SK-N-SH (cell line): Measurements from ENCODE around the gene SEMA3C. TPM values are rescaled to one million over a fixed set of nuclear protein-coding genes. Genes with fewer than 3 reads are reported as not detected.

Experiments
- CTCF ChIA-PET: fragments of 300-600, 350-600 bp; formaldehyde crosslinking; extraction: SDS; loops from one replicate; lab custom pipeline; 2021; lab: Yijun Ruan, JAX
- POLR2A ChIA-PET: fragments of 350-600 bp; sonication (Branson Sonifier 250); formaldehyde crosslinking; extraction: SDS; loops from one replicate; lab custom pipeline; 2020; ENCODE audit warnings: antibody characterized with exemption, inconsistent platforms; lab: Yijun Ruan, JAX
- DNase-seq: peaks from one replicate; pipeline ENCODE4 v3.0.0; 2012
- H2AFZ ChIP-seq: fragments of 200-600 bp; sonication (generic); 2 replicates; pipeline ENCODE4 v1.8.1; 2016; ENCODE audit warnings: antibody characterized with exemption, mild to moderate bottlenecking, low read depth
- H3F3A ChIP-seq: fragments of 200-600 bp; sonication (generic); replicated peaks from 2 replicates; pipeline ENCODE3; 2016; ENCODE audit warnings: antibody characterized with exemption, mild to moderate bottlenecking; ENCODE audit not compliant: insufficient read depth
- H3K27ac ChIP-seq, 2 experiments: fragments of 200-500 bp in 1 of 2; fragments of 200-600 bp in 1 of 2; sonication (Bioruptor generic) in 1 of 2; sonication (generic), shearing (Covaris generic) in 1 of 2; 2 replicates each; pipeline versions ENCODE4 v1.5.1 to v1.6.1; 2014 to 2016; ENCODE audit warnings: low read depth in 2 of 2, inconsistent platforms in 1 of 2, low read length in 1 of 2, mild to moderate bottlenecking in 1 of 2, mixed read lengths in 1 of 2
- H3K27me3 ChIP-seq: fragments of 200-600 bp; sonication (generic), shearing (Covaris generic); 2 replicates; pipeline ENCODE4 v1.6.1; 2016; ENCODE audit warnings: mixed run types; ENCODE audit not compliant: insufficient read depth
- H3K36me3 ChIP-seq, 2 experiments: fragments of 200-500 bp in 1 of 2; fragments of 200-600 bp in 1 of 2; sonication (Bioruptor generic) in 1 of 2; sonication (generic) in 1 of 2; replicated peaks in 1 of 2; 2 replicates each; pipeline versions ENCODE3 to v1.5.1; 2014 to 2016; ENCODE audit warnings: low read length in 1 of 2, mild to moderate bottlenecking in 1 of 2; ENCODE audit not compliant: insufficient read depth in 2 of 2, control insufficient read depth in 1 of 2
- H3K4me1 ChIP-seq, 2 experiments: fragments of 200-500 bp in 1 of 2; fragments of 200-600 bp in 1 of 2; sonication (Bioruptor generic) in 1 of 2; sonication (generic), shearing (Covaris generic) in 1 of 2; 2 replicates each; pipeline versions ENCODE4 v1.5.1 to v1.6.1; 2014 to 2016; ENCODE audit warnings: low read depth in 1 of 2, low read length in 1 of 2, mixed run types in 1 of 2; ENCODE audit not compliant: insufficient read depth in 2 of 2, control insufficient read depth in 1 of 2
- H3K4me2 ChIP-seq: fragments of 200-600 bp; sonication (generic), shearing (Covaris generic); 2 replicates; pipeline ENCODE4 v1.6.1; 2017; ENCODE audit warnings: mixed run types
- H3K4me3 ChIP-seq, 2 experiments: fragments of 200-500 bp in 1 of 2; fragments of 200-600 bp in 1 of 2; sonication (Bioruptor generic) in 1 of 2; sonication (generic), shearing (Covaris generic) in 1 of 2; 2 replicates each; pipeline versions ENCODE4 v1.5.1 to v1.8.1; 2014 to 2016; ENCODE audit warnings: low read depth in 2 of 2, inconsistent platforms in 1 of 2, low read length in 1 of 2, mild to moderate bottlenecking in 1 of 2, mixed read lengths in 1 of 2, moderate library complexity in 1 of 2
- H3K79me2 ChIP-seq: fragments of 200-600 bp; sonication (generic); 2 replicates; pipeline ENCODE4 v1.8.1; 2017; ENCODE audit warnings: mild to moderate bottlenecking; ENCODE audit not compliant: insufficient read depth
- H3K9ac ChIP-seq: fragments of 200-600 bp; sonication (generic); 2 replicates; pipeline ENCODE4 v1.6.1; 2017; ENCODE audit warnings: mixed run types
- H3K9me2 ChIP-seq: fragments of 200-600 bp; sonication (generic); 2 replicates; pipeline ENCODE4 v1.6.1; 2017; ENCODE audit warnings: mixed run types
- H3K9me3 ChIP-seq: fragments of 200-600 bp; sonication (generic); 2 replicates; pipeline ENCODE4 v1.6.1; 2017; ENCODE audit warnings: mixed run types, mild to moderate bottlenecking, moderate library complexity
- H4K20me1 ChIP-seq: fragments of 200-600 bp; sonication (generic); 2 replicates; pipeline ENCODE4 v1.6.1; 2017; ENCODE audit warnings: mild to moderate bottlenecking, mixed run types; ENCODE audit not compliant: insufficient read depth
- EP300 ChIP-seq, 2 experiments: IDR thresholded peaks; 2 replicates each; pipeline versions ENCODE4 v1.4.0 to v1.6.1; 2012; ENCODE audit warnings: borderline replicate concordance in 1 of 2, low read depth in 1 of 2, low read length in 1 of 2
- EZH2phosphoT487 ChIP-seq: fragments of 200-600 bp; sonication (generic); IDR thresholded peaks from 2 replicates; pipeline ENCODE4 v1.6.1; 2017; ENCODE audit warnings: low read depth, mixed run types, mild to moderate bottlenecking, antibody characterized with exemption, moderate library complexity, borderline replicate concordance
- FOSL2 ChIP-seq: IDR thresholded peaks from 2 replicates; pipeline ENCODE4 v1.4.0; 2012; ENCODE audit warnings: low read depth, mild to moderate bottlenecking, moderate library complexity, borderline replicate concordance
- GABPA ChIP-seq: IDR thresholded peaks from 2 replicates; pipeline ENCODE4 v1.4.0; 2012; ENCODE audit warnings: low read depth, mild to moderate bottlenecking
- GATA2 ChIP-seq: sonication (generic); formaldehyde crosslinking; IDR thresholded peaks from 2 replicates; pipeline ENCODE4 v1.5.0; 2020; ENCODE audit warnings: mild to moderate bottlenecking, missing genetic modification reagents
- JUND ChIP-seq: IDR thresholded peaks from 2 replicates; pipeline ENCODE4 v1.4.0; 2012
- MAX ChIP-seq: IDR thresholded peaks from 2 replicates; pipeline ENCODE4 v1.4.0; 2012; ENCODE audit warnings: low read depth
- MXI1 ChIP-seq: IDR thresholded peaks from 2 replicates; pipeline ENCODE4 v1.6.1; 2012; ENCODE audit warnings: mild to moderate bottlenecking, low read depth, low read length, improper control_type of control experiment
- NFIC ChIP-seq: IDR thresholded peaks from 2 replicates; pipeline ENCODE4 v1.4.0; 2012; ENCODE audit warnings: borderline replicate concordance
- TAF1 ChIP-seq: IDR thresholded peaks from 2 replicates; pipeline ENCODE4 v1.6.1; 2012; ENCODE audit warnings: low read depth, mild to moderate bottlenecking, low read length, moderate library complexity, borderline replicate concordance
- TCF12 ChIP-seq: IDR thresholded peaks from 2 replicates; pipeline ENCODE4 v1.4.0; 2012
- TEAD4 ChIP-seq: IDR thresholded peaks from 2 replicates; pipeline ENCODE4 v1.4.0; 2012; ENCODE audit warnings: mild to moderate bottlenecking, borderline replicate concordance; ENCODE audit not compliant: insufficient read depth
- USF1 ChIP-seq: IDR thresholded peaks from 2 replicates; pipeline ENCODE4 v1.4.0; 2012; ENCODE audit warnings: low read depth, borderline replicate concordance
- YY1 ChIP-seq: IDR thresholded peaks from 2 replicates; pipeline ENCODE4 v1.4.0; 2012; ENCODE audit warnings: low read depth, mild to moderate bottlenecking
- ZBTB33 ChIP-seq: IDR thresholded peaks from 2 replicates; pipeline ENCODE4 v1.4.0; 2012; ENCODE audit warnings: low read depth, borderline replicate concordance
- WGBS: methylation state at CpG from one replicate; pipeline ENCODE4 v1.1.6; 2017; ENCODE audit warnings: low lambda C conversion rate; 5-methylcytosine and 5-hydroxymethylcytosine counted together
- polyA plus RNA-seq, 3 experiments: library from polyadenylated mRNA; depleted of rRNA; stranded (reverse); fragments of >200 nt; gene quantifications; 2 replicates each; pipeline ENCODE4 v1.2.3, GENCODE V29; 2012

The SEMA3C gene
- polyA plus RNA-seq, 1 of the 3 experiments (the other 2 are of a cell fraction): 51.1 TPM

GRCh38 chr7:80824253-80824652 lies 94.6 kb downstream of the SEMA3C start:
- Histone ChIP-seq H3K9ac (no peak overlapping the region), H3K27ac (peak overlapping the region in 1 of 2 experiments; percentile 43; a peak in 2 of 4 replicates), H3K4me3 (no peak overlapping the region), H2AFZ (no peak overlapping the region), H3K36me3 (peaks cover 0 to 38% of the 10 kb centered on the region in 2 experiments), H3F3A (peaks cover 17% of the 10 kb centered on the region), H3K9me2 (no peaks in the 10 kb centered on the region), H3K9me3 (no peaks in the 10 kb centered on the region), H4K20me1 (no peaks in the 10 kb centered on the region), H3K4me2 (no peak overlapping the region), H3K79me2 (no peaks in the 10 kb centered on the region), H3K4me1 (peaks cover 14 to 21% of the 10 kb centered on the region in 2 experiments; a peak in 3 of 4 replicates)
- no peak for DNase-seq
- 87% methylated on average over 5 of the region's 5 CpGs for WGBS
- CTCF ChIA-PET: interaction anchor here (1.1 to 1.7 kb wide), 3 partner anchors 9 to 36 kb away, joined by 3 to 5 read pairs (median 4); no protein-coding TSS in a partner anchor
- TF ChIP-seq TAF1: no peak
- TF ChIP-seq EP300 (IDR thresholded peaks at IDR 0.05; ENCODE audit: borderline replicate concordance in 1 of 2, low read depth in 1 of 2, low read length in 1 of 2): no peak
- no peak for TF ChIP-seq NFIC
- TF ChIP-seq FOSL2: no peak
- no peak for TF ChIP-seq MAX
- no peak for TF ChIP-seq ZBTB33
- no peak for TF ChIP-seq JUND
- no peak for TF ChIP-seq MXI1
- TF ChIP-seq GATA2 (CRISPR knock-in tag): no peak
- TF ChIP-seq TEAD4: no peak
- no peak for TF ChIP-seq USF1
- TF ChIP-seq YY1: no peak
- TF ChIP-seq TCF12: no peak
- TF ChIP-seq, all 33 proteins: peak for 0
- H3K27me3 ChIP-seq: no peaks in the 10 kb centered on the region
- POLR2A ChIA-PET: no interaction called here

GRCh38 chr7:80823057-80823456 lies 95.8 kb downstream of the SEMA3C start:
- POLR2A ChIA-PET: no interaction called here
- H4K20me1 ChIP-seq: no peaks in the 10 kb centered on the region
- no peak overlapping the region for H3K4me3 ChIP-seq
- no peaks in the 10 kb centered on the region for H3K27me3 ChIP-seq
- H3K9me3 ChIP-seq: no peaks in the 10 kb centered on the region
- CTCF ChIA-PET: interaction anchor here (0.6 to 1.7 kb wide), 4 partner anchors 11 to 634 kb away, joined by 3 to 5 read pairs (median 4); no protein-coding TSS in a partner anchor
- H2AFZ ChIP-seq: no peak overlapping the region
- H3K9me2 ChIP-seq: no peaks in the 10 kb centered on the region
- peaks cover 12 to 21% of the 10 kb centered on the region in 2 experiments; a peak in 3 of 4 replicates for H3K4me1 ChIP-seq
- H3K79me2 ChIP-seq: no peaks in the 10 kb centered on the region
- no peak overlapping the region for H3K9ac ChIP-seq
- peaks cover 17% of the 10 kb centered on the region for H3F3A ChIP-seq
- peaks cover 0 to 38% of the 10 kb centered on the region in 2 experiments for H3K36me3 ChIP-seq
- no peak overlapping the region for H3K27ac ChIP-seq
- TF ChIP-seq MXI1: no peak
- TF ChIP-seq MAX: no peak
- TF ChIP-seq GABPA: no peak
- TF ChIP-seq EZH2phosphoT487: no peak
- no peak for TF ChIP-seq GATA2 (CRISPR knock-in tag)
- no peak for DNase-seq
- H3K4me2 ChIP-seq: no peak overlapping the region
- 97% methylated on average over 3 of the region's 3 CpGs for WGBS
